Heart right ventricle (tissue), 16 donors: ENCODE measurements around the gene GNA12. TPM values are rescaled to one million over a fixed set of nuclear protein-coding genes. Genes with fewer than 3 reads are reported as not detected.

Experiments used
- ATAC-seq, 8 donors: fragments of 200-7000 bp; cut with Tn5 transposase; one replicate each; pipeline ENCODE4 v1.9.1; 2020; ENCODE audit warnings: mild to moderate bottlenecking in 8 of 8, moderate library complexity in 8 of 8, moderate number of reproducible peaks in 1 of 8
- DNase-seq, 2 donors: peaks; one replicate each; pipeline ENCODE4 v3.0.0-alpha.2; 2020
- H3K27ac ChIP-seq, 10 donors: fragments of 200-600 bp; sonication (generic) in 2 of 10; one replicate each; pipeline versions ENCODE4 v1.5.0 to v1.8.0; 2020 to 2022; ENCODE audit warnings: mild to moderate bottlenecking in 3 of 10
- H3K27me3 ChIP-seq, 7 donors: fragments of 200-600 bp; one replicate each; pipeline ENCODE4 v1.8.0; 2021 to 2022; ENCODE audit warnings: mild to moderate bottlenecking in 2 of 7
- H3K36me3 ChIP-seq, 9 donors: fragments of 200-600 bp; sonication (generic) in 1 of 9; one replicate each; pipeline versions ENCODE4 v1.5.0 to v1.8.0; 2020 to 2022; ENCODE audit warnings: mild to moderate bottlenecking in 2 of 9
- H3K4me1 ChIP-seq, 9 donors: fragments of 200-600 bp; sonication (generic) in 1 of 9; one replicate each; pipeline versions ENCODE4 v1.5.0 to v1.8.0; 2020 to 2022; ENCODE audit warnings: mild to moderate bottlenecking in 4 of 9
- H3K4me3 ChIP-seq, 10 donors: fragments of 200-600 bp; sonication (generic) in 2 of 10; one replicate each; pipeline versions ENCODE4 v1.5.0 to v1.8.0; 2020 to 2022; ENCODE audit warnings: mild to moderate bottlenecking in 7 of 10, moderate library complexity in 2 of 10
- H3K9me3 ChIP-seq, 11 donors: fragments of 200-600 bp in 10 of 11; sonication (generic) in 2 of 11; one replicate each; pipeline versions ENCODE4 v1.5.0 to v1.8.0; 2013 to 2022; ENCODE audit warnings: mild to moderate bottlenecking in 2 of 11, control low read depth in 1 of 11, moderate library complexity in 1 of 11
- CTCF ChIP-seq, 9 donors: fragments of 200-600 bp; sonication (generic) in 2 of 9; IDR thresholded peaks; one replicate each; pipeline versions ENCODE4 v1.5.0 to v1.8.0; 2021 to 2022; ENCODE audit warnings: antibody characterized with exemption in 9 of 9, mild to moderate bottlenecking in 5 of 9, moderate library complexity in 1 of 9
- WGBS, 2 donors: extraction: QIAGEN DNeasy Blood & Tissue Kit; methylation state at CpG; one replicate each; pipeline ENCODE4 v1.1.7; 2013; ENCODE audit warnings: inconsistent platforms in 1 of 2; 5-methylcytosine and 5-hydroxymethylcytosine counted together
- intact Hi-C, 10 donors: fragments of 100-400 bp; cut with DNase I; formaldehyde crosslinking; loops; one replicate each; pipeline versions ENCODE4 v1.11.1 to v1.14.2; 2022
- polyA plus RNA-seq, 2 donors: library from polyadenylated mRNA; stranded (reverse); fragments of 200-250 nt; gene quantifications; one replicate each; pipeline ENCODE4 v1.2.3, GENCODE V29; 2013
- total RNA-seq, 10 donors: library from RNA; stranded (reverse); fragmentation: NEBNext Ultra II Directional in 3 of 10; extraction: Animal tissue kit (Norgen Biotek cat#: 25700) in 3 of 10; gene quantifications; one replicate each; pipeline versions ENCODE4 v1.2.1 to v1.2.4, GENCODE V29; 2021 to 2023
- donor health status: Arrhythmogenic right ventricular cardiomyopathy.
- donor health status: ischemic (EF 13 %, LVEDD 7.1; RV severe dilation, severe dysfunction).
- donor health status: healthy with polysubstance abuse.
- donor health status: DM: no; HTN: yes; CAD: no.
- donor health status: DM: no; HTN: no; CAD: no.
- donor health status: ischemic (EF 25% LVEDD 6.9; RV normal size, moderate dysfunction).
- donor health status: ischemic (EF 25% LVEDD 5.7; RV mildly dilated, moderate dysfunction).
- donor health status: healthy.
- donor health status: DM: yes; HTN: yes; CAD: no.
- donor health status: Ischemic cardiomyopathy.
- donor health status: ischemic (EF 35%, LVEDD 5.7; RV mildly dilated, moderate dysfunction).
- donor health status: nonischemic (EF 11% LVEDD 7.7; RV severe dilation, severe dysfunction).
- donor health status: DM: yes; HTN: yes; CAD: no.
- donor health status: PGD.
- donor health status: ischemic (EF 29% LVEDD 5.4; RV normal size, mild dysfunction).
- donor health status: nonischemic (EF 23%, LVEDD 6.1; RV moderate dilation, normal function).

Gene GNA12
- total and polyA plus RNA-seq, 12 donors = 6.4 to 46.4 (median 33.9) TPM

- Histone ChIP-seq H3K9me3 (no peaks in the 10 kb centered on the region), H3K27ac (peak overlapping the region in 1 of 10 donors; percentile 96), H3K36me3 (no peaks in the 10 kb centered on the region), H3K4me1 (peaks cover 0 to 33% (median 20%) of the 10 kb centered on the region in 9 donors), H3K4me3 (no peak overlapping the region), H3K27me3 (no peaks in the 10 kb centered on the region)
- intact Hi-C loops = loop anchor here in 5 of 10 donors (2.0 to 10.0 kb wide), 8 partner anchors 103 to 1034 kb away; partner anchors contain the start of gene SDK1 (in 1 of the 5)
- peak; percentile 10 to 64 (median 48) for ATAC-seq
- peak; percentile 52 to 76 for DNase-seq
- peak; percentile 82 to 95 (median 92) for TF ChIP-seq CTCF (IDR thresholded peaks at IDR 0.05)
- 58 to 59% methylated on average over 17 of the region's 17 CpGs for WGBS, 2 donors
These were observed 21.0 kb upstream of the GNA12 start for GRCh38 chr7:2864999-2865670.

- Histone ChIP-seq H3K27ac (peak overlapping the region; percentile 64 to 96 (median 88)), H3K9me3 (no peaks in the 10 kb centered on the region), H3K27me3 (no peaks in the 10 kb centered on the region), H3K36me3 (no peaks in the 10 kb centered on the region), H3K4me3 (peak overlapping the region in 5 of 10 donors; percentile 16 to 29 (median 21)), H3K4me1 (peaks cover 0 to 31% (median 20%) of the 10 kb centered on the region in 9 donors)
- intact Hi-C loops = loop anchor here in 3 of 10 donors (2.0 to 10.0 kb wide), 6 partner anchors 102 to 1034 kb away; partner anchors contain the start of gene SDK1 (in 1 of the 3)
- WGBS, 2 donors = 86 to 90% methylated on average over 12 of the region's 12 CpGs
- TF ChIP-seq CTCF (IDR thresholded peaks at IDR 0.05) = no peak
- ATAC-seq (peak in 1 of 8 donors; percentile 1), DNase-seq (no peak)
These were observed 20.3 kb upstream of the GNA12 start for GRCh38 chr7:2864204-2864985.

- intact Hi-C loops = loop anchor here in 3 of 10 donors (2.0 to 10.0 kb wide), 6 partner anchors 101 to 1035 kb away; partner anchors contain the start of gene SDK1 (in 1 of the 3)
These were observed 19.5 kb upstream of the GNA12 start for GRCh38 chr7:2863461-2864066.

More at GRCh38 chr7:2863461-2864066, 19.5 kb upstream of the GNA12 start:
- DNase-seq (peak; percentile 81 to 84), ATAC-seq (peak; percentile 93 to 97 (median 94))
- WGBS, 2 donors = 35 to 42% methylated on average over 18 of the region's 18 CpGs
- peak overlapping the region; percentile 64 to 96 (median 88) for H3K27ac ChIP-seq
- no peaks in the 10 kb centered on the region for H3K9me3 ChIP-seq
- TF ChIP-seq CTCF (IDR thresholded peaks at IDR 0.05) = no peak
- no peaks in the 10 kb centered on the region for H3K27me3 ChIP-seq
- peaks cover 0 to 31% (median 20%) of the 10 kb centered on the region in 9 donors for H3K4me1 ChIP-seq
- H3K4me3 ChIP-seq = peak overlapping the region in 6 of 10 donors; percentile 16 to 29 (median 24)
- H3K36me3 ChIP-seq = no peaks in the 10 kb centered on the region
